IMR-90 (cell line): Measurements from ENCODE around the gene ASNSD1. TPM values are rescaled to one million over a fixed set of nuclear protein-coding genes. Genes with fewer than 3 reads are reported as not detected.

Source experiments
- ATAC-seq: fragments of 200-7000 bp; cut with Tn5 transposase; 2 replicates; pipeline ENCODE4 v1.9.1; 2020; ENCODE audit warnings: low read depth, mild to moderate bottlenecking, moderate library complexity
- BruUV-seq: library from RNA; stranded (reverse); fragments of 400-500 nt; replicated peaks from 2 replicates; lab custom pipeline; 2021; lab: Mats Ljungman, UMichigan
- CTCF ChIA-PET: fragments of 300-600 bp; formaldehyde crosslinking; extraction: SDS; loops from one replicate; lab custom pipeline; 2021; ENCODE audit warnings: antibody characterized with exemption; lab: Yijun Ruan, JAX
- POLR2A ChIA-PET: fragments of 300-600 bp; sonication (Branson Sonifier 250); formaldehyde crosslinking; loops from one replicate; lab custom pipeline; 2022; ENCODE audit warnings: antibody characterized with exemption; ENCODE audit not compliant: unreplicated experiment; lab: Charles Lee
- DNase-seq: peaks from one replicate; pipeline ENCODE4 v3.0.0; 2013
- H2AFZ ChIP-seq: replicated peaks from 2 replicates; pipeline ENCODE3; 2013; ENCODE audit warnings: low read length, mild to moderate bottlenecking; ENCODE audit not compliant: poor library complexity
- H2AK5ac ChIP-seq: 2 replicates; pipeline ENCODE4 v1.6.1; 2013; ENCODE audit warnings: low read depth, low read length, inconsistent platforms
- H2AK9ac ChIP-seq: replicated peaks from 2 replicates; pipeline ENCODE3; 2013; ENCODE audit warnings: mild to moderate bottlenecking, low read depth, low read length, moderate library complexity; ENCODE audit not compliant: poor library complexity
- H2BK120ac ChIP-seq: 2 replicates; pipeline ENCODE4 v1.6.1; 2013; ENCODE audit warnings: low read depth, low read length, inconsistent platforms
- H2BK15ac ChIP-seq: 3 replicates; pipeline ENCODE4 v1.6.1; 2013; ENCODE audit warnings: low read depth, low read length, inconsistent platforms
- H2BK20ac ChIP-seq: 2 replicates; pipeline ENCODE4 v1.6.1; 2013; ENCODE audit warnings: low read depth, mild to moderate bottlenecking, inconsistent platforms, low read length, moderate library complexity
- H2BK5ac ChIP-seq: 2 replicates; pipeline ENCODE4 v1.6.1; 2013; ENCODE audit warnings: mild to moderate bottlenecking, low read depth, low read length, inconsistent platforms; ENCODE audit not compliant: poor library complexity, severe bottlenecking
- H3K14ac ChIP-seq: replicated peaks from 2 replicates; pipeline ENCODE4 v1.6.1; 2013; ENCODE audit warnings: low read depth, low read length, inconsistent platforms
- H3K18ac ChIP-seq: 2 replicates; pipeline ENCODE4 v1.6.1; 2013; ENCODE audit warnings: low read depth, low read length, control low read depth
- H3K23ac ChIP-seq: 2 replicates; pipeline ENCODE4 v1.6.1; 2013; ENCODE audit warnings: low read depth, low read length, inconsistent platforms
- H3K27ac ChIP-seq: 2 replicates; pipeline ENCODE4 v1.5.1; 2013; ENCODE audit warnings: mild to moderate bottlenecking, control low read depth, low read length; ENCODE audit not compliant: insufficient read depth
- H3K27me3 ChIP-seq: 2 replicates; pipeline ENCODE4 v1.6.1; 2013; ENCODE audit warnings: low read length; ENCODE audit not compliant: control insufficient read depth, insufficient read depth
- H3K36me3 ChIP-seq: 2 replicates; pipeline ENCODE4 v1.6.1; 2013; ENCODE audit warnings: low read length, mixed read lengths; ENCODE audit not compliant: control insufficient read depth, insufficient read depth
- H3K4ac ChIP-seq: 2 replicates; pipeline ENCODE4 v1.6.1; 2013; ENCODE audit warnings: low read depth, low read length, inconsistent platforms
- H3K4me1 ChIP-seq: 2 replicates; pipeline ENCODE4 v1.6.1; 2013; ENCODE audit warnings: low read length, mixed read lengths; ENCODE audit not compliant: control insufficient read depth, insufficient read depth
- H3K4me2 ChIP-seq: 2 replicates; pipeline ENCODE4 v1.6.1; 2013; ENCODE audit warnings: low read depth, mild to moderate bottlenecking, control low read depth, low read length, moderate library complexity
- H3K4me3 ChIP-seq: 2 replicates; pipeline ENCODE4 v1.5.1; 2013; ENCODE audit warnings: low read depth, mild to moderate bottlenecking, control low read depth, low read length, moderate library complexity; ENCODE audit not compliant: insufficient read depth
- H3K56ac ChIP-seq: 2 replicates; pipeline ENCODE4 v1.6.1; 2013; ENCODE audit warnings: low read length, inconsistent platforms; ENCODE audit not compliant: insufficient read depth; ENCODE audit errors: extremely low read depth
- H3K79me1 ChIP-seq, 2 experiments: 2 replicates each; pipeline ENCODE4 v1.6.1; 2013; ENCODE audit warnings: low read length in 2 of 2, inconsistent platforms in 1 of 2, low read depth in 1 of 2
- H3K9ac ChIP-seq: 2 replicates; pipeline ENCODE4 v1.6.1; 2013; ENCODE audit warnings: low read depth, low read length, control low read depth
- H3K9me1 ChIP-seq: 2 replicates; pipeline ENCODE4 v1.6.1; 2013; ENCODE audit warnings: low read length, inconsistent platforms; ENCODE audit not compliant: insufficient read depth
- H3K9me3 ChIP-seq: 2 replicates; pipeline ENCODE4 v1.6.1; 2013; ENCODE audit warnings: low read length; ENCODE audit not compliant: control insufficient read depth, insufficient read depth
- H4K20me1 ChIP-seq: 2 replicates; pipeline ENCODE4 v1.6.1; 2013; ENCODE audit warnings: low read length, inconsistent platforms; ENCODE audit not compliant: insufficient read depth
- H4K5ac ChIP-seq: 2 replicates; pipeline ENCODE4 v1.6.1; 2013; ENCODE audit warnings: mild to moderate bottlenecking, low read depth, low read length, control low read depth
- H4K8ac ChIP-seq, 2 experiments: 2 replicates each; pipeline ENCODE4 v1.6.1; 2013; ENCODE audit warnings: low read depth in 2 of 2, low read length in 2 of 2, control low read depth in 1 of 2, inconsistent platforms in 1 of 2
- H4K91ac ChIP-seq: 2 replicates; pipeline ENCODE4 v1.6.1; 2013; ENCODE audit warnings: low read depth, low read length, inconsistent platforms; ENCODE audit not compliant: insufficient read depth
- BHLHE40 ChIP-seq: fragments of 150-350 bp; IDR thresholded peaks from 2 replicates; pipeline ENCODE4 v1.6.1; 2016; ENCODE audit warnings: mild to moderate bottlenecking, low read depth, low read length
- CEBPB ChIP-seq: IDR thresholded peaks from 2 replicates; pipeline ENCODE4 v1.6.1; 2012; ENCODE audit warnings: low read depth, low read length, improper control_type of control experiment
- CHD1 ChIP-seq: IDR thresholded peaks from 2 replicates; pipeline ENCODE4 v1.6.1; 2012; ENCODE audit warnings: low read depth, low read length, improper control_type of control experiment
- CTCF ChIP-seq: conservative IDR thresholded peaks from 2 replicates; pipeline ENCODE4 v1.5.1; 2012; ENCODE audit warnings: mild to moderate bottlenecking, low read depth, low read length, improper control_type of control experiment
- ELK1 ChIP-seq: fragments of 150-350 bp; IDR thresholded peaks from 2 replicates; pipeline ENCODE4 v1.6.1; 2016; ENCODE audit warnings: low read depth, mild to moderate bottlenecking, low read length, moderate library complexity, borderline replicate concordance
- FOS ChIP-seq: fragments of 150-350 bp; IDR thresholded peaks from 2 replicates; pipeline ENCODE4 v1.6.1; 2016; ENCODE audit warnings: low read depth, low read length
- MAFK ChIP-seq: IDR thresholded peaks from 2 replicates; pipeline ENCODE4 v1.6.1; 2012; ENCODE audit warnings: low read depth, low read length, improper control_type of control experiment
- MAZ ChIP-seq: IDR thresholded peaks from 2 replicates; pipeline ENCODE4 v1.6.1; 2012; ENCODE audit warnings: low read depth, mild to moderate bottlenecking, low read length, improper control_type of control experiment, moderate library complexity, borderline replicate concordance
- MXI1 ChIP-seq: IDR thresholded peaks from 2 replicates; pipeline ENCODE4 v1.6.1; 2012; ENCODE audit warnings: low read depth, mild to moderate bottlenecking, low read length, moderate library complexity, borderline replicate concordance
- NFE2L2 ChIP-seq: fragments of 150-350 bp; IDR thresholded peaks from 2 replicates; pipeline ENCODE4 v1.6.1; 2016; ENCODE audit warnings: low read depth, mild to moderate bottlenecking, low read length
- POLR2A ChIP-seq: IDR thresholded peaks from 2 replicates; pipeline ENCODE4 v1.6.1; 2012; ENCODE audit warnings: mild to moderate bottlenecking, low read depth, low read length
- RAD21 ChIP-seq: IDR thresholded peaks from 2 replicates; pipeline ENCODE4 v1.6.1; 2012; ENCODE audit warnings: low read length, improper control_type of control experiment
- RCOR1 ChIP-seq: IDR thresholded peaks from 2 replicates; pipeline ENCODE4 v1.6.1; 2012; ENCODE audit warnings: mild to moderate bottlenecking, low read length, improper control_type of control experiment; ENCODE audit not compliant: insufficient replicate concordance
- RFX5 ChIP-seq: IDR thresholded peaks from 2 replicates; pipeline ENCODE4 v1.8.0; 2012; ENCODE audit warnings: low read depth, mild to moderate bottlenecking, low read length, moderate library complexity
- SMC3 ChIP-seq: fragments of 150-350 bp; IDR thresholded peaks from 2 replicates; pipeline ENCODE4 v1.6.1; 2016; ENCODE audit warnings: low read depth, mild to moderate bottlenecking, antibody characterized with exemption, low read length, moderate library complexity
- USF2 ChIP-seq: fragments of 150-350 bp; IDR thresholded peaks from 2 replicates; pipeline ENCODE4 v1.6.1; 2017; ENCODE audit warnings: mild to moderate bottlenecking, antibody characterized with exemption, low read length, low read depth
- WGBS, 2 experiments: methylation state at CpG; one replicate each; pipeline versions ENCODE4 v1.1.5 to v1.1.7; 2013; ENCODE audit warnings: missing lambda C conversion rate in 2 of 2; ENCODE audit not compliant: insufficient read length in 1 of 2; ENCODE audit errors: extremely low coverage in 2 of 2; 5-methylcytosine and 5-hydroxymethylcytosine counted together
- dilution Hi-C: fragments of 300-500 bp; cut with HindIII; formaldehyde crosslinking; loops from one replicate; pipeline ENCODE4 v1.14.3; 2018; ENCODE audit warnings: low sequenced_read_pairs; ENCODE audit not compliant: unreplicated experiment
- in situ Hi-C: fragments of 300-500 bp; cut with MboI; formaldehyde crosslinking; loops from 3 replicates; pipeline ENCODE4 v1.14.3; 2019; ENCODE audit warnings: low sequenced_read_pairs, inconsistent platforms, mixed read lengths
- intact Hi-C: fragments of 100-400 bp; cut with micrococcal nuclease; formaldehyde crosslinking; loops from 2 replicates; pipeline ENCODE4 v1.10.0; 2022
- polyA plus RNA-seq, 3 experiments: library from polyadenylated mRNA; depleted of rRNA; stranded (reverse); fragments of >200 nt; gene quantifications; 2 replicates each; pipeline ENCODE4 v1.2.3, GENCODE V29; 2012; ENCODE audit warnings: low replicate concordance in 1 of 3
- total RNA-seq: library from RNA; depleted of rRNA; stranded (reverse); fragments of >200 nt; gene quantifications from 2 replicates; pipeline ENCODE4 v1.2.3, GENCODE V29; 2012

Gene ASNSD1
- total and polyA plus RNA-seq, 2 of the 4 experiments (the other 2 are of a cell fraction), result 29.1 to 35.7 TPM

- Histone ChIP-seq H2BK20ac (no peak overlapping the region), H3K4me2 (no peak overlapping the region), H3K9me3 (no peaks in the 10 kb centered on the region), H3K36me3 (no peaks in the 10 kb centered on the region), H2BK120ac (no peak overlapping the region), H3K56ac (no peak overlapping the region), H3K14ac (no peak overlapping the region), H4K91ac (no peak overlapping the region), H3K27ac (no peak overlapping the region), H4K20me1 (no peaks in the 10 kb centered on the region), H3K9ac (no peak overlapping the region), H2AK5ac (no peak overlapping the region), H2BK15ac (no peak overlapping the region), H3K9me1 (peaks cover 3% of the 10 kb centered on the region), H4K8ac (no peak overlapping the region), H2BK5ac (no peak overlapping the region), H2AK9ac (no peak overlapping the region), H3K27me3 (no peaks in the 10 kb centered on the region), H3K4me3 (no peak overlapping the region), H3K4ac (no peak overlapping the region), H3K4me1 (peaks cover 8% of the 10 kb centered on the region), H3K23ac (no peak overlapping the region), H3K18ac (no peak overlapping the region), H3K79me1 (no peaks in the 10 kb centered on the region), H2AFZ (no peak overlapping the region), H4K5ac (no peak overlapping the region)
- in situ Hi-C loops (no loop called here), intact Hi-C loops (loop anchor here (5.0 kb wide), 1 partner anchor 150 kb away; no protein-coding TSS in a partner anchor), dilution Hi-C loops (no loop called here)
- no TSS peak for BruUV-seq
- POLR2A ChIA-PET, result no interaction called here
- no peak for ATAC-seq
- TF ChIP-seq ELK1, result no peak
- TF ChIP-seq BHLHE40, result no peak
- no peak for TF ChIP-seq RFX5
- no peak for TF ChIP-seq NFE2L2
- no peak for TF ChIP-seq FOS
- no peak for TF ChIP-seq MAFK
- TF ChIP-seq CHD1, result no peak
- TF ChIP-seq MAZ, result no peak
- no peak for TF ChIP-seq CEBPB
- TF ChIP-seq CTCF, result no peak
- TF ChIP-seq SMC3, result no peak
- no peak for TF ChIP-seq POLR2A
- TF ChIP-seq RAD21, result no peak
- TF ChIP-seq MXI1, result no peak
- no peak for TF ChIP-seq RCOR1
- no peak for TF ChIP-seq USF2
- DNase-seq, result no peak
- whole genome bisulfite sequencing, 2 experiments, result no CpG with 5 or more reads among the region's 1 CpG
- CTCF ChIA-PET, result no interaction called here
Measured at GRCh38 chr2:189627789-189628188, 33.5 kb upstream of the ASNSD1 start.
